ENCODE measurements around the gene KRT73.

The KRT73 gene

GRCh38 chr12:52582486-52582885 lies 35.9 kb downstream of the KRT73 start:
- TF ChIP-seq CTCF (IDR thresholded peaks at IDR 0.05; ENCODE audit: low read depth, low read length, missing control alignments): no peak
- in situ Hi-C loops (cut with HindIII; ENCODE audit: low sequenced_read_pairs): no loop called here
- no peak for DNase-seq (ENCODE audit: low read depth)
- H3K4me3 ChIP-seq (ENCODE audit: low read depth, low read length): no peak overlapping the region

GRCh38 chr12:52581481-52581880 lies 36.9 kb downstream of the KRT73 start:
- in situ Hi-C loops (cut with HindIII; ENCODE audit: low sequenced_read_pairs): no loop called here
- no peak for DNase-seq (ENCODE audit: low read depth)
- no peak for TF ChIP-seq CTCF (IDR thresholded peaks at IDR 0.05; ENCODE audit: low read depth, low read length, missing control alignments)
- H3K4me3 ChIP-seq (ENCODE audit: low read depth, low read length): no peak overlapping the region

GRCh38 chr12:52581066-52581465 lies 37.3 kb downstream of the KRT73 start:
- no peak for TF ChIP-seq CTCF (IDR thresholded peaks at IDR 0.05; ENCODE audit: low read depth, low read length, missing control alignments)
- in situ Hi-C loops (cut with HindIII; ENCODE audit: low sequenced_read_pairs): no loop called here
- H3K4me3 ChIP-seq (ENCODE audit: low read depth, low read length): no peak overlapping the region
- DNase-seq (ENCODE audit: low read depth): no peak

- in situ Hi-C loops (cut with HindIII; ENCODE audit: low sequenced_read_pairs): no loop called here
- TF ChIP-seq CTCF (IDR thresholded peaks at IDR 0.05; ENCODE audit: low read depth, low read length, missing control alignments): no peak
- DNase-seq (ENCODE audit: low read depth): no peak
Observed at GRCh38 chr12:52580496-52580895, 37.9 kb downstream of the KRT73 start.

GRCh38 chr12:52579468-52580465 lies 38.6 kb downstream of the KRT73 start:
- in situ Hi-C loops (cut with HindIII; ENCODE audit: low sequenced_read_pairs): no loop called here
- no peak overlapping the region for H3K4me3 ChIP-seq (ENCODE audit: low read depth, low read length)
- no peak for TF ChIP-seq CTCF (IDR thresholded peaks at IDR 0.05; ENCODE audit: low read depth, low read length, missing control alignments)
- DNase-seq (ENCODE audit: low read depth): no peak

More at GRCh38 chr12:52580496-52580895, 37.9 kb downstream of the KRT73 start:
- H3K4me3 ChIP-seq (ENCODE audit: low read depth, low read length): no peak overlapping the region

GRCh38 chr12:52578469-52578868 lies 39.9 kb downstream of the KRT73 start:
- DNase-seq (ENCODE audit: low read depth): no peak
- TF ChIP-seq CTCF (IDR thresholded peaks at IDR 0.05; ENCODE audit: low read depth, low read length, missing control alignments): no peak
- H3K4me3 ChIP-seq (ENCODE audit: low read depth, low read length): no peak overlapping the region
- in situ Hi-C loops (cut with HindIII; ENCODE audit: low sequenced_read_pairs): no loop called here

All from astrocyte of the cerebellum (primary cell).